HepG2 (cell line): ENCODE measurements around the gene LSMEM2. TPM values are rescaled to one million over a fixed set of nuclear protein-coding genes. Genes with fewer than 3 reads are reported as not detected.

Source experiments
- GTF3A ChIP-seq: sonication (generic); formaldehyde crosslinking; conservative IDR thresholded peaks from 2 replicates; pipeline ENCODE4 v1.4.0; 2020; ENCODE audit warnings: mild to moderate bottlenecking, missing genetic modification reagents
- KLF15 ChIP-seq: sonication (generic); formaldehyde crosslinking; IDR thresholded peaks from 2 replicates; pipeline ENCODE4 v1.8.1; 2023; ENCODE audit warnings: borderline replicate concordance, mild to moderate bottlenecking, inconsistent platforms, missing genetic modification reagents, mixed read lengths
- MYC ChIP-seq: sonication (generic); formaldehyde crosslinking; IDR thresholded peaks from 2 replicates; pipeline ENCODE4 v1.9.0; 2021; ENCODE audit warnings: missing genetic modification reagents, borderline replicate concordance
- ZNF747 ChIP-seq: sonication (generic); formaldehyde crosslinking; IDR thresholded peaks from 2 replicates; pipeline ENCODE4 v1.8.1; 2023; ENCODE audit warnings: missing genetic modification reagents, mild to moderate bottlenecking, borderline replicate concordance
- ZNF768 ChIP-seq: sonication (generic); formaldehyde crosslinking; IDR thresholded peaks from 2 replicates; pipeline ENCODE4 v1.4.0; 2020; ENCODE audit warnings: missing genetic modification reagents
- polyA plus RNA-seq, 8 experiments: library from polyadenylated mRNA; depleted of rRNA in 3 of 8; stranded (reverse) in 7 of 8; unstranded in 1 of 8; fragments of >200 nt; fragmentation: Illumina TruSeq in 4 of 8; extraction: Trizol in 4 of 8; gene quantifications; 2 replicates each; pipeline versions ENCODE4 v1.2.1 to v1.2.3, GENCODE V29; 2011 to 2016; ENCODE audit warnings: low read depth in 4 of 8, missing spikeins in 1 of 8, mixed read lengths in 1 of 8; ENCODE audit not compliant: insufficient read depth in 1 of 8
- total RNA-seq, 5 experiments: library from RNA; depleted of rRNA; stranded (reverse); fragments of >200 nt; fragmentation: Illumina TruSeq; extraction: Trizol; gene quantifications; 2 replicates each; pipeline ENCODE4 v1.2.3, GENCODE V29; 2016; ENCODE audit warnings: low read depth in 1 of 5
- TF ChIP-seq, protein P1 (sequence below): sonication (generic); formaldehyde crosslinking; IDR thresholded peaks from 2 replicates; pipeline ENCODE4 v1.4.0; 2020; ENCODE audit warnings: mild to moderate bottlenecking, missing genetic modification reagents
- TF ChIP-seq, protein P2 (sequence below): sonication (generic); formaldehyde crosslinking; IDR thresholded peaks from 2 replicates; pipeline ENCODE4 v1.4.0; 2020; ENCODE audit warnings: missing genetic modification reagents
- TF ChIP-seq, protein P3 (sequence below): sonication (generic); formaldehyde crosslinking; IDR thresholded peaks from 2 replicates; pipeline ENCODE4 v1.5.1; 2020; ENCODE audit warnings: mild to moderate bottlenecking, missing genetic modification reagents
- TF ChIP-seq, protein P4 (sequence below): sonication (generic); formaldehyde crosslinking; IDR thresholded peaks from 2 replicates; pipeline ENCODE4 v1.4.0; 2020; ENCODE audit warnings: missing genetic modification reagents

LSMEM2 gene
- total and polyA plus RNA-seq, 2 of the 13 experiments (the other 11 are each of a cell fraction or from before 2014, with no cell fraction given) = 0.07 to 0.41 TPM

DNA sequence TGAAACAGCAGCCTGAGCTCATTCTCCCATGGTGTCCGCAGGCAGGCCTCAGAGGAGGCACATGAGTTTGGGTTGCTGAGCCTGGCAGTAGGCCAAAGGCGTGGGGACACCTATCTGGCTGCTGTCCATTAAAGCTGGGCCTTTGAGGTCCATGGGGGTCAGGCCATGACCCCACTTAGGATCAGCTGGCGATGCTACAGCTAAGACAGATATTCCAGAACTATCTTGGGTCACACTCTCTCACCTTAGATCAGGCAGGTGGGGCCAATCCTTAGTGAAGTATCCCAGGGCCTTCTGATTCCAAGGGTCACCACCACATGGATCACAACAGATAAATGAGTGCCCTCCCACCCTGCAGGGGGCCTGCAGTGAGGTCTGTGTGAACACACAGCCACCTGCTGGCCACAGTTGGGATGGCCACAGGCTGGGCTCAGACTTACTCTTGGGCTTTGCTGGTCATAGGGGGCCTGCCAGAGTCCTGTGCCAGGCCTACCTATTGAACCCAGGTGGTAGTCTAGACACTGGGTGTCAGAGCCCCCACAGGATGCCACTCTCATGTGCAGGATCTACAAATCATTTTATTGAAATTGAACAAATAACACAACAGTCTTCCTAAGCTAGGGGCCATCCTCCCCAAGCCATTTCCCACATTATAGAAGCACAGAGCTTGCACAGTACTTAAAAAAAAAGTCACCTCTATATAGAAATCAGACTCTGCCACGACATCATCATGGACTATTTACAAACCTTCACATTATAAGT is 45.6 kb downstream of the LSMEM2 start (continued):
- TF ChIP-seq, protein P1, sequence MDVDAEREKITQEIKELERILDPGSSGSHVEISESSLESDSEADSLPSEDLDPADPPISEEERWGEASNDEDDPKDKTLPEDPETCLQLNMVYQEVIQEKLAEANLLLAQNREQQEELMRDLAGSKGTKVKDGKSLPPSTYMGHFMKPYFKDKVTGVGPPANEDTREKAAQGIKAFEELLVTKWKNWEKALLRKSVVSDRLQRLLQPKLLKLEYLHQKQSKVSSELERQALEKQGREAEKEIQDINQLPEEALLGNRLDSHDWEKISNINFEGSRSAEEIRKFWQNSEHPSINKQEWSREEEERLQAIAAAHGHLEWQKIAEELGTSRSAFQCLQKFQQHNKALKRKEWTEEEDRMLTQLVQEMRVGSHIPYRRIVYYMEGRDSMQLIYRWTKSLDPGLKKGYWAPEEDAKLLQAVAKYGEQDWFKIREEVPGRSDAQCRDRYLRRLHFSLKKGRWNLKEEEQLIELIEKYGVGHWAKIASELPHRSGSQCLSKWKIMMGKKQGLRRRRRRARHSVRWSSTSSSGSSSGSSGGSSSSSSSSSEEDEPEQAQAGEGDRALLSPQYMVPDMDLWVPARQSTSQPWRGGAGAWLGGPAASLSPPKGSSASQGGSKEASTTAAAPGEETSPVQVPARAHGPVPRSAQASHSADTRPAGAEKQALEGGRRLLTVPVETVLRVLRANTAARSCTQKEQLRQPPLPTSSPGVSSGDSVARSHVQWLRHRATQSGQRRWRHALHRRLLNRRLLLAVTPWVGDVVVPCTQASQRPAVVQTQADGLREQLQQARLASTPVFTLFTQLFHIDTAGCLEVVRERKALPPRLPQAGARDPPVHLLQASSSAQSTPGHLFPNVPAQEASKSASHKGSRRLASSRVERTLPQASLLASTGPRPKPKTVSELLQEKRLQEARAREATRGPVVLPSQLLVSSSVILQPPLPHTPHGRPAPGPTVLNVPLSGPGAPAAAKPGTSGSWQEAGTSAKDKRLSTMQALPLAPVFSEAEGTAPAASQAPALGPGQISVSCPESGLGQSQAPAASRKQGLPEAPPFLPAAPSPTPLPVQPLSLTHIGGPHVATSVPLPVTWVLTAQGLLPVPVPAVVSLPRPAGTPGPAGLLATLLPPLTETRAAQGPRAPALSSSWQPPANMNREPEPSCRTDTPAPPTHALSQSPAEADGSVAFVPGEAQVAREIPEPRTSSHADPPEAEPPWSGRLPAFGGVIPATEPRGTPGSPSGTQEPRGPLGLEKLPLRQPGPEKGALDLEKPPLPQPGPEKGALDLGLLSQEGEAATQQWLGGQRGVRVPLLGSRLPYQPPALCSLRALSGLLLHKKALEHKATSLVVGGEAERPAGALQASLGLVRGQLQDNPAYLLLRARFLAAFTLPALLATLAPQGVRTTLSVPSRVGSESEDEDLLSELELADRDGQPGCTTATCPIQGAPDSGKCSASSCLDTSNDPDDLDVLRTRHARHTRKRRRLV (CRISPR knock-in tag) = no peak
- TF ChIP-seq MYC (CRISPR knock-in tag) (no peak), GTF3A (CRISPR knock-in tag) (0 out of 2 replicates have a peak, but pooled peaks have one; percentile 73), ZNF768 (CRISPR knock-in tag) (peak; percentile 35; the same call in 1 of the 2 replicates), KLF15 (CRISPR knock-in tag) (no peak), ZNF747 (CRISPR knock-in tag) (no peak)
- TF ChIP-seq, protein P2, sequence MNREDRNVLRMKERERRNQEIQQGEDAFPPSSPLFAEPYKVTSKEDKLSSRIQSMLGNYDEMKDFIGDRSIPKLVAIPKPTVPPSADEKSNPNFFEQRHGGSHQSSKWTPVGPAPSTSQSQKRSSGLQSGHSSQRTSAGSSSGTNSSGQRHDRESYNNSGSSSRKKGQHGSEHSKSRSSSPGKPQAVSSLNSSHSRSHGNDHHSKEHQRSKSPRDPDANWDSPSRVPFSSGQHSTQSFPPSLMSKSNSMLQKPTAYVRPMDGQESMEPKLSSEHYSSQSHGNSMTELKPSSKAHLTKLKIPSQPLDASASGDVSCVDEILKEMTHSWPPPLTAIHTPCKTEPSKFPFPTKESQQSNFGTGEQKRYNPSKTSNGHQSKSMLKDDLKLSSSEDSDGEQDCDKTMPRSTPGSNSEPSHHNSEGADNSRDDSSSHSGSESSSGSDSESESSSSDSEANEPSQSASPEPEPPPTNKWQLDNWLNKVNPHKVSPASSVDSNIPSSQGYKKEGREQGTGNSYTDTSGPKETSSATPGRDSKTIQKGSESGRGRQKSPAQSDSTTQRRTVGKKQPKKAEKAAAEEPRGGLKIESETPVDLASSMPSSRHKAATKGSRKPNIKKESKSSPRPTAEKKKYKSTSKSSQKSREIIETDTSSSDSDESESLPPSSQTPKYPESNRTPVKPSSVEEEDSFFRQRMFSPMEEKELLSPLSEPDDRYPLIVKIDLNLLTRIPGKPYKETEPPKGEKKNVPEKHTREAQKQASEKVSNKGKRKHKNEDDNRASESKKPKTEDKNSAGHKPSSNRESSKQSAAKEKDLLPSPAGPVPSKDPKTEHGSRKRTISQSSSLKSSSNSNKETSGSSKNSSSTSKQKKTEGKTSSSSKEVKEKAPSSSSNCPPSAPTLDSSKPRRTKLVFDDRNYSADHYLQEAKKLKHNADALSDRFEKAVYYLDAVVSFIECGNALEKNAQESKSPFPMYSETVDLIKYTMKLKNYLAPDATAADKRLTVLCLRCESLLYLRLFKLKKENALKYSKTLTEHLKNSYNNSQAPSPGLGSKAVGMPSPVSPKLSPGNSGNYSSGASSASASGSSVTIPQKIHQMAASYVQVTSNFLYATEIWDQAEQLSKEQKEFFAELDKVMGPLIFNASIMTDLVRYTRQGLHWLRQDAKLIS = no peak
- TF ChIP-seq, protein P3, sequence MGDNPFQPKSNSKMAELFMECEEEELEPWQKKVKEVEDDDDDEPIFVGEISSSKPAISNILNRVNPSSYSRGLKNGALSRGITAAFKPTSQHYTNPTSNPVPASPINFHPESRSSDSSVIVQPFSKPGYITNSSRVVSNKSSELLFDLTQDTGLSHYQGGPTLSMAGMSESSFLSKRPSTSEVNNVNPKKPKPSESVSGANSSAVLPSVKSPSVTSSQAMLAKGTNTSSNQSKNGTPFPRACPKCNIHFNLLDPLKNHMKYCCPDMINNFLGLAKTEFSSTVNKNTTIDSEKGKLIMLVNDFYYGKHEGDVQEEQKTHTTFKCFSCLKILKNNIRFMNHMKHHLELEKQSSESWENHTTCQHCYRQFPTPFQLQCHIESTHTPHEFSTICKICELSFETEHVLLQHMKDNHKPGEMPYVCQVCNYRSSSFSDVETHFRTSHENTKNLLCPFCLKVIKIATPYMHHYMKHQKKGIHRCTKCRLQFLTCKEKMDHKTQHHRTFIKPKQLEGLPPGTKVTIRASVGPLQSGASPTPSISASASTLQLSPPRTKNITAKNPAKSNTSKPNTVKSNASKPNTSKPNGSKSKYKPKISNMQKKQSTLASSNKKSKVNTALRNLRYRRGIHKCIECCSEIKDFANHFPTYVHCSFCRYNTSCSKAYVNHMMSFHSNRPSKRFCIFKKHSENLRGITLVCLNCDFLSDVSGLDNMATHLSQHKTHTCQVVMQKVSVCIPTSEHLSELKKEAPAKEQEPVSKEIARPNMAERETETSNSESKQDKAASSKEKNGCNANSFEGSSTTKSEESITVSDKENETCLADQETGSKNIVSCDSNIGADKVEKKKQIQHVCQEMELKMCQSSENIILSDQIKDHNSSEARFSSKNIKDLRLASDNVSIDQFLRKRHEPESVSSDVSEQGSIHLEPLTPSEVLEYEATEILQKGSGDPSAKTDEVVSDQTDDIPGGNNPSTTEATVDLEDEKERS = no peak
- TF ChIP-seq, protein P4, sequence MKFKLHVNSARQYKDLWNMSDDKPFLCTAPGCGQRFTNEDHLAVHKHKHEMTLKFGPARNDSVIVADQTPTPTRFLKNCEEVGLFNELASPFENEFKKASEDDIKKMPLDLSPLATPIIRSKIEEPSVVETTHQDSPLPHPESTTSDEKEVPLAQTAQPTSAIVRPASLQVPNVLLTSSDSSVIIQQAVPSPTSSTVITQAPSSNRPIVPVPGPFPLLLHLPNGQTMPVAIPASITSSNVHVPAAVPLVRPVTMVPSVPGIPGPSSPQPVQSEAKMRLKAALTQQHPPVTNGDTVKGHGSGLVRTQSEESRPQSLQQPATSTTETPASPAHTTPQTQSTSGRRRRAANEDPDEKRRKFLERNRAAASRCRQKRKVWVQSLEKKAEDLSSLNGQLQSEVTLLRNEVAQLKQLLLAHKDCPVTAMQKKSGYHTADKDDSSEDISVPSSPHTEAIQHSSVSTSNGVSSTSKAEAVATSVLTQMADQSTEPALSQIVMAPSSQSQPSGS = 0 out of 2 replicates have a peak, but pooled peaks have one; percentile 70
